T-cell (primary cell): ENCODE measurements around the gene HLCS. TPM values are rescaled to one million over a fixed set of nuclear protein-coding genes. Genes with fewer than 3 reads are reported as not detected.

Source experiments
- ATAC-seq, 4 experiments: fragments of 200-7000 bp in 3 of 4; fragments of 150-1000 bp in 1 of 4; cut with Tn5 transposase; replicated peaks in 1 of 4; 1 replicate in 3 of 4; 2 replicates in 1 of 4; pipeline ENCODE4 v1.10.0; 2021; ENCODE audit warnings: moderate library complexity in 3 of 4, mild to moderate bottlenecking in 2 of 4, moderate number of reproducible peaks in 1 of 4
- CTCF ChIA-PET, 2 donors: fragments of 300-600 bp; sonication (Branson Sonifier 250); formaldehyde crosslinking; loops; one replicate each; lab custom pipeline; 2022; ENCODE audit warnings: antibody characterized with exemption in 2 of 2; lab: Charles Lee
- POLR2A ChIA-PET, 2 donors: fragments of 300-600 bp; sonication (Branson Sonifier 250); formaldehyde crosslinking; loops; one replicate each; lab custom pipeline; 2022; ENCODE audit warnings: antibody characterized with exemption in 2 of 2; lab: Charles Lee
- DNase-seq, 35 experiments: peaks; one replicate each; pipeline versions ENCODE4 v3.0.0 to v3.0.0-alpha.2; 2013 to 2023
- H3K27ac ChIP-seq: one replicate; pipeline ENCODE4 v1.5.1; 2013; ENCODE audit warnings: low read length
- H3K27me3 ChIP-seq, 2 experiments: replicated peaks in 1 of 2; 1 replicate in 1 of 2; 2 replicates in 1 of 2; pipeline versions ENCODE4 v1.6.1 to v1.7.0; 2013; ENCODE audit warnings: low read length in 1 of 2, mixed read lengths in 1 of 2; ENCODE audit not compliant: control insufficient read depth in 2 of 2, insufficient read depth in 2 of 2; ENCODE audit errors: extremely low read depth in 1 of 2
- H3K36me3 ChIP-seq, 2 donors: 1 replicate in 1 of 2; 2 replicates in 1 of 2; pipeline versions ENCODE4 v1.6.1 to v1.7.0; 2013; ENCODE audit warnings: low read length in 1 of 2; ENCODE audit not compliant: control insufficient read depth in 2 of 2, insufficient read depth in 1 of 2; ENCODE audit errors: extremely low read depth in 1 of 2
- H3K4me1 ChIP-seq, 2 experiments: 1 replicate in 1 of 2; 2 replicates in 1 of 2; pipeline versions ENCODE4 v1.6.1 to v1.7.0; 2013; ENCODE audit warnings: low read length in 2 of 2, mixed read lengths in 1 of 2; ENCODE audit not compliant: insufficient read depth in 2 of 2, control insufficient read depth in 1 of 2; ENCODE audit errors: extremely low read depth in 1 of 2
- H3K4me3 ChIP-seq, 2 donors: 1 replicate in 1 of 2; 2 replicates in 1 of 2; pipeline versions ENCODE4 v1.5.1 to v1.7.0; 2013; ENCODE audit warnings: mild to moderate bottlenecking in 2 of 2, low read length in 1 of 2, moderate library complexity in 1 of 2; ENCODE audit not compliant: control insufficient read depth in 1 of 2; ENCODE audit errors: extremely low read depth in 1 of 2
- H3K9me3 ChIP-seq: 2 replicates; pipeline ENCODE4 v1.7.0; 2013
- H3K27ac Mint-ChIP-seq, 2 donors: one replicate each; pipeline ENCODE4 v1.8.0; 2020 to 2021; ENCODE audit warnings: mild to moderate bottlenecking in 2 of 2, mixed read lengths in 2 of 2
- H3K27me3 Mint-ChIP-seq, 2 donors: one replicate each; pipeline ENCODE4 v1.8.0; 2021 to 2022; ENCODE audit warnings: mixed read lengths in 2 of 2
- H3K36me3 Mint-ChIP-seq: one replicate; pipeline ENCODE4 v1.8.0; 2021; ENCODE audit warnings: mixed read lengths
- H3K4me1 Mint-ChIP-seq, 3 donors: one replicate each; pipeline ENCODE4 v1.8.0; 2020 to 2022; ENCODE audit warnings: mixed read lengths in 3 of 3, mild to moderate bottlenecking in 1 of 3
- H3K4me3 Mint-ChIP-seq, 3 donors: one replicate each; pipeline ENCODE4 v1.8.0; 2020 to 2022; ENCODE audit warnings: mild to moderate bottlenecking in 3 of 3, mixed read lengths in 3 of 3, moderate library complexity in 3 of 3
- H3K9me3 Mint-ChIP-seq, 3 donors: one replicate each; pipeline ENCODE4 v1.8.0; 2020 to 2022; ENCODE audit warnings: mixed read lengths in 3 of 3
- WGBS: methylation state at CpG from one replicate; pipeline ENCODE4 v1.1.5; 2013; ENCODE audit warnings: missing lambda C conversion rate; ENCODE audit not compliant: insufficient coverage; 5-methylcytosine and 5-hydroxymethylcytosine counted together
- total RNA-seq, 35 experiments: library from RNA in 6 of 35; stranded (reverse) in 6 of 35; fragments of 120-200 nt in 1 of 35; gene quantifications; one replicate each; pipeline versions ENCODE4 v1.2.1 to v1.2.4 and lab custom pipeline; 2013 to 2026

HLCS gene
- total RNA-seq, 5 donors from 2014 or later (not counting 1 experiment from before 2014, with no cell fraction given) = 13.0 to 15.6 (median 13.8) TPM

DNA sequence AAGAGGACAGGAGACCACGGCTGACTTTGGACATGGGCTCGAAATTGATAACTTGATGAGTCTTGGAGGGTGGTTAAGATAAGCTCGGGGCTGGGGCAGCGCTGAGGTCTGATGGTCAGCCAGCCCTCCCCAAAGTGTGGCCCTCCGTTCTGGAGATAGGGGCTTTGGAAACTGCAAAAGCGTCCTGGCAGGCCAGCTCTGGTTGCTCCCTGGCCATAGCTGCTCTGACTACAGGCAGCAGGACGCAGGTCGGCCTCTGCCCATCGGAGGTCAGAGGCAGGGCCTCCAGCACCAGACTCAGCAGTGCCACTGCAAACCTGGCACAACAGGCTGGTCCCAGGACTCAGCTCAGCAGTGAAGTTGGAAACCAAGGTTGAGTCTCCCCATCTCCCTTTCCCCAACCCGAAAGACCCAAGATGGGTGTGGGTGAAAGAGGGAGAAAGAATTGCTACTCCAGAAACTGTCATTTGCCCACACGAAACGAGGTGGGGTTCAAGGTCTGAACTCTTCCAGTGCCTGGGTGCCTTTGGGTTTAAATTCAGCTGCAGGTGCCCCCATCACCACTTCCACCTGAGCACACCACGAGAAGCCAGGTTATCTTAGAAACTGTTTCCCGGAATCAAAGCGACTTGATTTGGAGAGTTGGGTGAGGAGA lies 262.7 kb downstream of the HLCS start:
- no peak for ATAC-seq
- WGBS = 11% methylated on average over 9 of the region's 15 CpGs
- Mint-ChIP-seq H3K9me3 (no peaks in the 10 kb centered on the region), H3K36me3 (no peaks in the 10 kb centered on the region), H3K4me1 (peaks cover 42 to 52% (median 50%) of the 10 kb centered on the region in 3 donors), H3K27ac (no peak overlapping the region), H3K27me3 (peaks cover 65 to 75% of the 10 kb centered on the region in 2 donors), H3K4me3 (peak overlapping the region in 1 of 3 donors; percentile 77)
- no peaks in the 10 kb centered on the region for H3K36me3 ChIP-seq
- H3K4me3 ChIP-seq = no peak overlapping the region
- ChIA-PET POLR2A (no interaction called here), CTCF (no interaction called here)
- H3K27me3 ChIP-seq = peaks cover 27 to 90% of the 10 kb centered on the region in 2 experiments
- no peak overlapping the region for H3K27ac ChIP-seq
- no peak for DNase-seq
- H3K4me1 ChIP-seq = peaks cover 9 to 68% of the 10 kb centered on the region in 2 experiments
- H3K9me3 ChIP-seq = no peaks in the 10 kb centered on the region

DNA sequence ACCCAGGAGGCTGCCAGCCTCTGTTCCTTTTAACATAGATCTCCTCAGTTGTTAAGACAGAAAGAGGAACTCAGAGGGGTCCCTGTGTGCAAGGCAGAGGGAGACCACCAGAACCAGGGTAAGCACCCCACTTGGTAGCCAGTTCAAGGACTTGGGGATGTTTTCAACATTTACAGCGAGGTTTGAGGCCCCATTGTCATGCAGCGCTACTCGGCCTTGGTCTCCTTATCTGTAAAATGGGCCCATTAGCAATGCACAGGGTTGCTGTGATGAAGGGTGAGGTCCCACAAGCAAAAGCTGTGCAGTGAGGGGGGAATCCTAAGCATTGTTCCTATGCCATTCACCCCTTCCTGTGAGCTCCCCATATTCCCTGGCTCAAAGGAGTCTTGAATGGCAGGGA lies 263.3 kb downstream of the HLCS start:
- DNase-seq (no peak), ATAC-seq (no peak)
- Mint-ChIP-seq H3K36me3 (no peaks in the 10 kb centered on the region), H3K9me3 (no peaks in the 10 kb centered on the region), H3K27me3 (peaks cover 64 to 73% of the 10 kb centered on the region in 2 donors), H3K27ac (no peak overlapping the region), H3K4me3 (peak overlapping the region in 1 of 3 donors; percentile 6), H3K4me1 (peaks cover 36 to 46% (median 45%) of the 10 kb centered on the region in 3 donors)
- no peaks in the 10 kb centered on the region for H3K9me3 ChIP-seq
- WGBS = 13% methylated on average over 3 of the region's 3 CpGs
- H3K36me3 ChIP-seq = no peaks in the 10 kb centered on the region
- ChIA-PET POLR2A (no interaction called here), CTCF (no interaction called here)
- peaks cover 10 to 66% of the 10 kb centered on the region in 2 experiments for H3K4me1 ChIP-seq
- no peak overlapping the region for H3K4me3 ChIP-seq
- peaks cover 27 to 90% of the 10 kb centered on the region in 2 experiments for H3K27me3 ChIP-seq
- no peak overlapping the region for H3K27ac ChIP-seq

DNA sequence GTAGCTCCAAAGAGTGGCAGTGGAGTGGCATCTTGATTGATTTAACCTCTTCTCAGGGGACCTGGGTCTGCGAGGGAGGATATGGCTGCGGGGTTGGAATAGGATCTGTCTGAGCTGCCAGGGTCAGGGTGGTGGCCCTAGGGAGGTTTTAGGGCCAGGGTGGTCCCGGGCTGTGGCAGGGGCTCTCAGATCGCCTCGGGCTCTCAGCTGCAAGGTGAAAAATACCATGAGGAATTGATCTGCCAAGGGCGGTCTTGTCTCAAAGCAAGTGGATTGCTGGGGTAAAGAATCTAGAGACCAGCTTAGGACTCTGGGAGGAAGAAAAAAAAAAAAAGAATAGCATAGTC lies 263.9 kb downstream of the HLCS start:
- Mint-ChIP-seq H3K36me3 (no peaks in the 10 kb centered on the region), H3K4me3 (peak overlapping the region in 1 of 3 donors; percentile 6), H3K27ac (no peak overlapping the region), H3K27me3 (peaks cover 63 to 72% of the 10 kb centered on the region in 2 donors), H3K4me1 (peaks cover 36 to 46% (median 45%) of the 10 kb centered on the region in 3 donors), H3K9me3 (no peaks in the 10 kb centered on the region)
- peaks cover 27 to 91% of the 10 kb centered on the region in 2 experiments for H3K27me3 ChIP-seq
- H3K27ac ChIP-seq = no peak overlapping the region
- ATAC-seq = no peak
- H3K4me1 ChIP-seq = peaks cover 11 to 66% of the 10 kb centered on the region in 2 experiments
- ChIA-PET CTCF (no interaction called here), POLR2A (no interaction called here)
- no peak for DNase-seq
- 16% methylated on average over 3 of the region's 6 CpGs for WGBS
- H3K4me3 ChIP-seq = no peak overlapping the region
- H3K36me3 ChIP-seq = no peaks in the 10 kb centered on the region
- H3K9me3 ChIP-seq = no peaks in the 10 kb centered on the region

DNA sequence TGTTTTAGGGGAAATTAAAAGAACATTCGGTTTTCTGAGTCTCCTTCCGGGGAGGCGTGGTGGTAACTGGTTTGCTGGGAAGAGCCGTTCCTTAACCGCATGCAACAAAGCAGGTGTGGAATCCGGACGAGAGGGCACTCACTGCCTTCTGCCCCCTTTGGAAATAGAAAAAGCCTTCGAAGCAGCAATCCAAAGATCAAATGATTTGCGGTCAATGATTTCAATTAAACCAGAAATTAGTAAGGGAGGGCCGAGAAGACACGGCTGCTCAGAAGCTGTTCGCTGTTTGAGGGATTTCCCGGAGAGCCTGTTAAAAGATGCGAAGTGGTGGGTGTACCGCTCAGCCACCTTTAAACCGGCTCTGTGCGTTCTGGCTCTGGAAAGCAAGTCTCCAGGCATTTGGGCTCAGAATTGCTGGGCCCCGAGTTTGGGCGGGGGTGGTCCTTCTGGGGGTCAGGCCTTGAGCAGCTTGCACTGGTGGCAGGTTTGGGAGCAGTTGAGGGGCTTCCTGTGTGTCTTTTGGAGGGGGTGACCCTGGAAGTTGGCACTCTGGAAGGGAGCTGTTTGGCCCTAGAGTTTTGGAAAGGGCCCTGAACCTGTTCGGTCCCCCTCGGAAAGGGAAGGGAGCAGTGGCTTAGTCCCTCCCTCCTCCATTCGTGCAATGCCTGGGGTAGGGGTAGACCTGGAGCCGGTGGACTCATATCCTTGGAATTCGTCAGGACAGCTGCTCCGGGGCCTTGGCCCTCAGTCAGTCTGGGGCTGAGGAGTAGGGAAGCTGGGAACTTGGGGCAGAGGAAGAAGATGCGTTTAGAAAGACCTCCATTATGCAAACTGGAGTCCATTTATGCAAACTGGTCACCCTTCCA lies 264.5 kb downstream of the HLCS start:
- Mint-ChIP-seq H3K27ac (no peak overlapping the region), H3K4me1 (peaks cover 32 to 42% (median 40%) of the 10 kb centered on the region in 3 donors), H3K36me3 (no peaks in the 10 kb centered on the region), H3K27me3 (peaks cover 61 to 72% of the 10 kb centered on the region in 2 donors), H3K9me3 (no peaks in the 10 kb centered on the region), H3K4me3 (peak overlapping the region; percentile 21 to 76 (median 31))
- WGBS = 8% methylated on average over 21 of the region's 26 CpGs
- peak overlapping the region in 1 of 2 donors; percentile 17 for H3K4me3 ChIP-seq
- no peak for DNase-seq
- no peak for ATAC-seq
- H3K27me3 ChIP-seq = peaks cover 23 to 91% of the 10 kb centered on the region in 2 experiments
- ChIA-PET POLR2A (no interaction called here), CTCF (no interaction called here)
- H3K9me3 ChIP-seq = no peaks in the 10 kb centered on the region
- H3K4me1 ChIP-seq = peaks cover 13 to 66% of the 10 kb centered on the region in 2 experiments
- no peak overlapping the region for H3K27ac ChIP-seq
- H3K36me3 ChIP-seq = no peaks in the 10 kb centered on the region

DNA sequence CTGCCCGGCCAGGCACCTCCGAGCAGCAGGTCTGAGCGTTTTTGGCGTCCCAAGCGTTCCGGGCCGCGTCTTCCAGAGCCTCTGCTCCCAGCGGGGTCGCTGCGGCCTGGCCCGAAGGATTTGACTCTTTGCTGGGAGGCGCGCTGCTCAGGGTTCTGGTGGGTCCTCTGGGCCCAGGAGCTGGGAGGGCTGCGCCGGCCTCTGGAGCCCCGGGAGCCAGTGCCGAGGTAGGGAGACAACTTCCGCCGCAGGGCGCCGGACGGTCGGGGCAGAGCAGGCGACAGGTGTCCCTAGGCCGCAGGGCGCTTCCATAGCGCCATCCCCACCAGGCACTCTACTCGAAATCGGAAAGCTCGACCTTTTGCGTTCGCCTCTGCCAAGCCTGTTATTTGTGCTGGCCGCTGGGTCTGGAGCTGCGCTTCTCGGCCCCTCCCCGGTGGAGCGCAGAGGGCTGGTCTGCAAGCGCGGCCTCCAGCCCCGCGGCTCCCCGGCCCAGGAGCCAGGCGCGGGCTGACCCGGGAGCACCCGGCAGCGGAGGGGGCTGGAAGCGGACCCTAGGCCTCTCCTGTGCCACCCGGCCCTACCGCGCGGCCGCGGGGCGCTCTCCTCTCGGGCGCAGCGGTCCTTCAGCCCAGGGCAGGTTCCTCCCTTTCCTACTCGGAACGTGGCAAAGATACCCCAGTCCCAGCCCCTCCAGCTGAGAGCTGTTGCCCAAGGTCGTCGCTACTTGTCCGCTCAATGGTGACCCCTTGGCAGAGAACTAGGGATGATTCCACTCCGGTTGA lies 265.3 kb downstream of the HLCS start:
- WGBS = 5% methylated on average over 63 of the region's 65 CpGs
- Mint-ChIP-seq H3K36me3 (no peaks in the 10 kb centered on the region), H3K4me1 (peaks cover 23 to 34% (median 33%) of the 10 kb centered on the region in 3 donors), H3K4me3 (peak overlapping the region; percentile 21 to 76 (median 31)), H3K27ac (no peak overlapping the region), H3K27me3 (peaks cover 61 to 72% of the 10 kb centered on the region in 2 donors), H3K9me3 (no peaks in the 10 kb centered on the region)
- Histone ChIP-seq H3K27me3 (peaks cover 28 to 91% of the 10 kb centered on the region in 2 experiments), H3K4me3 (peak overlapping the region in 1 of 2 donors; percentile 51), H3K4me1 (peaks cover 8 to 63% of the 10 kb centered on the region in 2 experiments), H3K27ac (no peak overlapping the region), H3K9me3 (no peaks in the 10 kb centered on the region), H3K36me3 (no peaks in the 10 kb centered on the region)
- ATAC-seq = no peak
- no peak for DNase-seq
- POLR2A ChIA-PET = no interaction called here
- CTCF ChIA-PET = no interaction called here
